ENCODE measurements around the gene PRKCE. TPM values are rescaled to one million over a fixed set of nuclear protein-coding genes. Genes with fewer than 3 reads are reported as not detected.

The PRKCE gene
- total RNA-seq, 1 experiment from 2014 or later: 1.3 TPM

DNA sequence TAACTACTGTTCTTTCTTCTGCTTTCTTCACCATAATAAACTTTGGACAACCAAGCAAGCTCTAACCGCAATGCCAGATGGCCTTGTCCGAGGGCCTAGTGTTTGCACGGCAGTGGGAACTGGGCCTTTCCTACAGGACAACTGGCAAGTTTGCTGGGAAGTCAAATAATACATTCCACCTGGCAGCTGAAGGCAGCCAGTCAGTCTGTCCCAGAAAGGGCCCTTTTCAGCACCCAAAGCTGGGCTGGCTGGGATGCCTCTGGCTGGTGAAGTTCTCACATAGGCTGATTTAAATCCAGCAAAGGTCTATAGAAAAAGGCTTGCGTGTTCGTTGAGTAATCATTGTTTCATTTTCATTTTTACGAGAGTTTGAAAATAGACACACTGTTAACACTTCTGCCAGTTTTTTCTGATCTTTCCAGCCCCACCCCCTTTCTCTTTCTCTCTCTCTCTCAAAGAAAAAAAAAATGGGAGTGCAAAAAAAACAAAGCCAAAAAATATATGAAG is 535.7 kb downstream of the PRKCE start:
- Histone ChIP-seq H3K18ac (ENCODE audit: insufficient read length, low read depth, low read length) (no peak overlapping the region), H3K4me2 (ENCODE audit: insufficient read depth, insufficient read length, low read length) (no peak overlapping the region), H2BK12ac (ENCODE audit: insufficient read length, low read depth, low read length) (no peak overlapping the region), H4K5ac (ENCODE audit: insufficient read length, low read depth, low read length) (no peak overlapping the region), H3K9ac (ENCODE audit: extremely low read depth, insufficient read length, low read length) (no peak overlapping the region), H2AK5ac (ENCODE audit: insufficient read length, low read length) (no peak overlapping the region), H3K23ac (ENCODE audit: insufficient read length, low read depth, low read length) (no peak overlapping the region), H3T11ph (ENCODE audit: low read length) (no peak overlapping the region), H4K91ac (ENCODE audit: insufficient read length, low read depth, low read length) (no peak overlapping the region), H4K20me1 (ENCODE audit: control insufficient read depth, insufficient read depth, insufficient read length) (no peaks in the 10 kb centered on the region), H3K27me3 (ENCODE audit: insufficient read depth, low read length) (no peaks in the 10 kb centered on the region), H2AFZ (ENCODE audit: low read length) (no peak overlapping the region), H3K4ac (ENCODE audit: low read depth, low read length) (no peak overlapping the region), H3K27ac (ENCODE audit: insufficient read length, low read depth, low read length) (no peak overlapping the region), H3K79me2 (ENCODE audit: insufficient read depth, low read length) (no peaks in the 10 kb centered on the region), H3K79me1 (ENCODE audit: insufficient read depth, low read depth, low read length, poor library complexity, severe bottlenecking) (no peaks in the 10 kb centered on the region), H2BK5ac (ENCODE audit: insufficient read length, low read length) (no peak overlapping the region), H2BK15ac (ENCODE audit: low read depth, low read length) (no peak overlapping the region), H3K4me1 (ENCODE audit: insufficient read depth, low read length) (no peaks in the 10 kb centered on the region), H3K23me2 (ENCODE audit: insufficient read length, low read depth, low read length, poor library complexity, severe bottlenecking) (no peaks in the 10 kb centered on the region), H2BK20ac (ENCODE audit: low read depth, low read length, poor library complexity, severe bottlenecking) (no peak overlapping the region), H3K56ac (ENCODE audit: insufficient read length, low read depth, low read length) (no peak overlapping the region), H2BK120ac (ENCODE audit: low read depth, low read length, poor library complexity, severe bottlenecking) (no peak overlapping the region), H3K9me3 (ENCODE audit: control insufficient read depth, low read depth, low read length) (no peaks in the 10 kb centered on the region), H3K14ac (ENCODE audit: insufficient read depth, low read length) (no peak overlapping the region), H4K8ac (replicated peaks; ENCODE audit: insufficient read length, low read depth, low read length) (no peak overlapping the region)
- no peak for DNase-seq
- Mint-ChIP-seq H3K27ac (no peak overlapping the region), H3K4me3 (no peak overlapping the region), H3K36me3 (ENCODE audit: insufficient read depth in 1 of 3, low read depth in 3 of 3) (no peaks in the 10 kb centered on the region), H3K4me1 (no peaks in the 10 kb centered on the region), H3K9me3 (no peaks in the 10 kb centered on the region; a peak in 1 of 5 replicates), H3K27me3 (ENCODE audit: low read depth) (peaks cover 8% of the 10 kb centered on the region)
- no CpG with 5 or more reads among the region's 6 CpGs for WGBS (ENCODE audit: extremely low coverage, insufficient read length, low lambda C conversion rate)
- TF ChIP-seq, protein P1, sequence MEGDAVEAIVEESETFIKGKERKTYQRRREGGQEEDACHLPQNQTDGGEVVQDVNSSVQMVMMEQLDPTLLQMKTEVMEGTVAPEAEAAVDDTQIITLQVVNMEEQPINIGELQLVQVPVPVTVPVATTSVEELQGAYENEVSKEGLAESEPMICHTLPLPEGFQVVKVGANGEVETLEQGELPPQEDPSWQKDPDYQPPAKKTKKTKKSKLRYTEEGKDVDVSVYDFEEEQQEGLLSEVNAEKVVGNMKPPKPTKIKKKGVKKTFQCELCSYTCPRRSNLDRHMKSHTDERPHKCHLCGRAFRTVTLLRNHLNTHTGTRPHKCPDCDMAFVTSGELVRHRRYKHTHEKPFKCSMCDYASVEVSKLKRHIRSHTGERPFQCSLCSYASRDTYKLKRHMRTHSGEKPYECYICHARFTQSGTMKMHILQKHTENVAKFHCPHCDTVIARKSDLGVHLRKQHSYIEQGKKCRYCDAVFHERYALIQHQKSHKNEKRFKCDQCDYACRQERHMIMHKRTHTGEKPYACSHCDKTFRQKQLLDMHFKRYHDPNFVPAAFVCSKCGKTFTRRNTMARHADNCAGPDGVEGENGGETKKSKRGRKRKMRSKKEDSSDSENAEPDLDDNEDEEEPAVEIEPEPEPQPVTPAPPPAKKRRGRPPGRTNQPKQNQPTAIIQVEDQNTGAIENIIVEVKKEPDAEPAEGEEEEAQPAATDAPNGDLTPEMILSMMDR (conservative IDR thresholded peaks at IDR 0.05): no peak
